Measurements from ENCODE around the gene PTGES3L. TPM values are rescaled to one million over a fixed set of nuclear protein-coding genes. Genes with fewer than 3 reads are reported as not detected.

Gene PTGES3L
- total and polyA plus RNA-seq, 2 of the 13 experiments (the other 11 are each of a cell fraction or from before 2014, with no cell fraction given) = 1.2 to 2.9 TPM

- TF ChIP-seq ZNF646 (CRISPR knock-in tag; IDR thresholded peaks at IDR 0.05) (no peak), ATF5 (CRISPR knock-in tag; IDR thresholded peaks at IDR 0.05; ENCODE audit: low read depth) (no peak), ETV6 (CRISPR knock-in tag; conservative IDR thresholded peaks at IDR 0.05) (no peak), E2F2 (CRISPR knock-in tag; IDR thresholded peaks at IDR 0.05; ENCODE audit: borderline replicate concordance) (no peak), XBP1 (CRISPR knock-in tag; IDR thresholded peaks at IDR 0.05) (no peak), HMGA1 (CRISPR knock-in tag; conservative IDR thresholded peaks at IDR 0.05) (no peak), ZNF251 (CRISPR knock-in tag; IDR thresholded peaks at IDR 0.05) (no peak), ZNF296 (CRISPR knock-in tag; conservative IDR thresholded peaks at IDR 0.05) (no peak), SMARCE1 (IDR thresholded peaks at IDR 0.05; ENCODE audit: borderline replicate concordance) (no peak), GMEB1 (CRISPR knock-in tag; IDR thresholded peaks at IDR 0.05; ENCODE audit: borderline replicate concordance) (peak; percentile 46; the same call in 1 of the 2 replicates), BATF2 (CRISPR knock-in tag; IDR thresholded peaks at IDR 0.05) (no peak), ATRX (CRISPR knock-in tag; IDR thresholded peaks at IDR 0.05; ENCODE audit: borderline replicate concordance) (no peak), IKZF5 (CRISPR knock-in tag; IDR thresholded peaks at IDR 0.05) (peak; percentile 84), CERS6 (CRISPR knock-in tag; IDR thresholded peaks at IDR 0.05) (no peak)
Observed at GRCh38 chr17:42920106-42920900, 59.6 kb downstream of the PTGES3L start (continued).

Measured in HepG2 (cell line).